Panc1 (cell line): ENCODE data around the gene DPH6. TPM values are rescaled to one million over a fixed set of nuclear protein-coding genes. Genes with fewer than 3 reads are reported as not detected.

ENCODE experiments used
- ATAC-seq: fragments of 200-7000 bp; cut with Tn5 transposase; 2 replicates; pipeline ENCODE4 v1.9.1; 2020; ENCODE audit warnings: mild to moderate bottlenecking, moderate library complexity
- BruUV-seq: library from RNA; stranded (reverse); fragments of 400-500 nt; replicated peaks from 2 replicates; lab custom pipeline; 2021; lab: Mats Ljungman, UMichigan
- CTCF ChIA-PET: fragments of 300-600 bp; sonication (Branson Sonifier 250); formaldehyde crosslinking; loops from one replicate; lab custom pipeline; 2022; ENCODE audit warnings: antibody characterized with exemption; lab: Charles Lee
- POLR2A ChIA-PET: fragments of 300-600 bp; sonication (Branson Sonifier 250); formaldehyde crosslinking; loops from one replicate; lab custom pipeline; 2022; ENCODE audit warnings: antibody characterized with exemption; lab: Charles Lee
- DNase-seq: peaks from one replicate; pipeline ENCODE4 v3.0.0-alpha.2; 2010; ENCODE audit warnings: low read depth, low spot score
- H3K27ac ChIP-seq: 2 replicates; pipeline ENCODE4 v1.5.1; 2011; ENCODE audit warnings: mild to moderate bottlenecking, low read length, inconsistent platforms
- H3K27me3 ChIP-seq: fragments of 200-500 bp; sonication (Bioruptor generic); 2 replicates; pipeline ENCODE4 v1.6.0; 2014; ENCODE audit warnings: low read length, inconsistent platforms; ENCODE audit not compliant: control insufficient read depth, insufficient read depth
- H3K36me3 ChIP-seq: fragments of 200-500 bp; sonication (Bioruptor generic); 2 replicates; pipeline ENCODE4 v1.5.1; 2014; ENCODE audit warnings: inconsistent platforms, mild to moderate bottlenecking, low read length, moderate library complexity; ENCODE audit not compliant: control insufficient read depth, insufficient read depth
- H3K4me1 ChIP-seq: 2 replicates; pipeline ENCODE4 v1.5.1; 2011; ENCODE audit warnings: inconsistent platforms, mild to moderate bottlenecking, low read length, moderate library complexity; ENCODE audit not compliant: control insufficient read depth, insufficient read depth
- H3K4me3 ChIP-seq, 2 experiments: 2 replicates each; pipeline ENCODE4 v1.5.1; 2011 to 2012; ENCODE audit warnings: low read depth in 2 of 2, low read length in 2 of 2, mild to moderate bottlenecking in 2 of 2, inconsistent platforms in 1 of 2, moderate library complexity in 1 of 2
- H3K9me3 ChIP-seq: fragments of 200-500 bp; sonication (Bioruptor generic); 2 replicates; pipeline ENCODE4 v1.5.1; 2014; ENCODE audit warnings: low read depth, mild to moderate bottlenecking, inconsistent platforms, low read length, moderate library complexity; ENCODE audit not compliant: control insufficient read depth, insufficient read depth
- POLR2AphosphoS5 ChIP-seq: IDR thresholded peaks from 2 replicates; pipeline ENCODE4 v1.6.1; 2012; ENCODE audit warnings: mild to moderate bottlenecking, low read depth, low read length, moderate library complexity
- SIN3A ChIP-seq: IDR thresholded peaks from 2 replicates; pipeline ENCODE4 v1.6.1; 2012; ENCODE audit warnings: low read depth, mild to moderate bottlenecking, low read length, moderate library complexity, borderline replicate concordance; ENCODE audit not compliant: insufficient read depth
- TCF7L2 ChIP-seq: IDR thresholded peaks from 2 replicates; pipeline ENCODE4 v1.6.1; 2011; ENCODE audit warnings: mild to moderate bottlenecking, low read depth, low read length, inconsistent platforms
- in situ Hi-C: cut with HindIII; loops from 2 replicates; pipeline ENCODE4 v1.10.0; 2016; ENCODE audit warnings: low sequenced_read_pairs, low pct_unique_long_range_greater_than_20kb
- intact Hi-C: fragments of 100-400 bp; cut with micrococcal nuclease; formaldehyde crosslinking; loops from one replicate; pipeline ENCODE4 v1.10.0; 2022; ENCODE audit not compliant: unreplicated experiment
- total RNA-seq: library from RNA; stranded (reverse); gene quantifications from one replicate; pipeline ENCODE4 v1.2.1, GENCODE V29; 2021; ENCODE audit not compliant: unreplicated experiment
- TF ChIP-seq, protein P1 (sequence below): fragments of 450-650 bp; IDR thresholded peaks from 2 replicates; pipeline ENCODE4 v1.5.1; 2017; ENCODE audit warnings: mild to moderate bottlenecking
- TF ChIP-seq, protein P2 (sequence below), 2 experiments: IDR thresholded peaks; 2 replicates each; pipeline ENCODE4 v1.6.1; 2011 to 2012; ENCODE audit warnings: low read depth in 2 of 2, control low read depth in 1 of 2, low read length in 1 of 2, mild to moderate bottlenecking in 1 of 2, moderate library complexity in 1 of 2; ENCODE audit not compliant: insufficient read depth in 1 of 2

The DPH6 gene
- total RNA-seq, 1 experiment from 2014 or later: 24.0 TPM

DNA sequence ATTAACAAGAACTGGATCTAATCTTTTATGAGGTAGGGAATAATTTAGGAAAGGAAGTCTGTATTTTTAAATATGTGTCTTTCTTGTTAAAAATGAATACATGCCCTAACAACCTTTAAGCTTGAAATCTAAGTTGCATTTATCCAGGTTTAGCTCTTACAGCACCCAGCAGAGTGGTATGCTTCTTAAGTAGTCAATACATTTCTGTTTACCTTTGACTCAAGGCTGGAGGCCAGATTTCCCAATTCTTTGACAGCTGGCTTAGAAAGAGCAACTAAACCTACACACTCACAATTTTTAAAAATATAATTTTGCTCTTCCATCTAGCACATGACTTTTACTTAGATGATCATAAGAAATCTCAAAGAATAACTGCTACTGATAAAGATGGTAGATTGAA lies 148.9 kb downstream of the DPH6 start:
- Histone ChIP-seq H3K9me3 (no peaks in the 10 kb centered on the region), H3K4me3 (no peak overlapping the region), H3K36me3 (no peaks in the 10 kb centered on the region), H3K27ac (no peak overlapping the region), H3K4me1 (no peaks in the 10 kb centered on the region), H3K27me3 (no peaks in the 10 kb centered on the region)
- POLR2A ChIA-PET: no interaction called here
- in situ Hi-C loops: no loop called here
- DNase-seq (no peak), ATAC-seq (no peak)
- CTCF ChIA-PET: interaction anchor here (0.6 kb wide), 1 partner anchor 71 kb away, joined by 3 read pairs; no protein-coding TSS in a partner anchor
- no TSS peak for BruUV-seq
- intact Hi-C loops: no loop called here
- TF ChIP-seq POLR2AphosphoS5: no peak
- TF ChIP-seq, protein P1, sequence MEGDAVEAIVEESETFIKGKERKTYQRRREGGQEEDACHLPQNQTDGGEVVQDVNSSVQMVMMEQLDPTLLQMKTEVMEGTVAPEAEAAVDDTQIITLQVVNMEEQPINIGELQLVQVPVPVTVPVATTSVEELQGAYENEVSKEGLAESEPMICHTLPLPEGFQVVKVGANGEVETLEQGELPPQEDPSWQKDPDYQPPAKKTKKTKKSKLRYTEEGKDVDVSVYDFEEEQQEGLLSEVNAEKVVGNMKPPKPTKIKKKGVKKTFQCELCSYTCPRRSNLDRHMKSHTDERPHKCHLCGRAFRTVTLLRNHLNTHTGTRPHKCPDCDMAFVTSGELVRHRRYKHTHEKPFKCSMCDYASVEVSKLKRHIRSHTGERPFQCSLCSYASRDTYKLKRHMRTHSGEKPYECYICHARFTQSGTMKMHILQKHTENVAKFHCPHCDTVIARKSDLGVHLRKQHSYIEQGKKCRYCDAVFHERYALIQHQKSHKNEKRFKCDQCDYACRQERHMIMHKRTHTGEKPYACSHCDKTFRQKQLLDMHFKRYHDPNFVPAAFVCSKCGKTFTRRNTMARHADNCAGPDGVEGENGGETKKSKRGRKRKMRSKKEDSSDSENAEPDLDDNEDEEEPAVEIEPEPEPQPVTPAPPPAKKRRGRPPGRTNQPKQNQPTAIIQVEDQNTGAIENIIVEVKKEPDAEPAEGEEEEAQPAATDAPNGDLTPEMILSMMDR: no peak
- TF ChIP-seq, protein P2, sequence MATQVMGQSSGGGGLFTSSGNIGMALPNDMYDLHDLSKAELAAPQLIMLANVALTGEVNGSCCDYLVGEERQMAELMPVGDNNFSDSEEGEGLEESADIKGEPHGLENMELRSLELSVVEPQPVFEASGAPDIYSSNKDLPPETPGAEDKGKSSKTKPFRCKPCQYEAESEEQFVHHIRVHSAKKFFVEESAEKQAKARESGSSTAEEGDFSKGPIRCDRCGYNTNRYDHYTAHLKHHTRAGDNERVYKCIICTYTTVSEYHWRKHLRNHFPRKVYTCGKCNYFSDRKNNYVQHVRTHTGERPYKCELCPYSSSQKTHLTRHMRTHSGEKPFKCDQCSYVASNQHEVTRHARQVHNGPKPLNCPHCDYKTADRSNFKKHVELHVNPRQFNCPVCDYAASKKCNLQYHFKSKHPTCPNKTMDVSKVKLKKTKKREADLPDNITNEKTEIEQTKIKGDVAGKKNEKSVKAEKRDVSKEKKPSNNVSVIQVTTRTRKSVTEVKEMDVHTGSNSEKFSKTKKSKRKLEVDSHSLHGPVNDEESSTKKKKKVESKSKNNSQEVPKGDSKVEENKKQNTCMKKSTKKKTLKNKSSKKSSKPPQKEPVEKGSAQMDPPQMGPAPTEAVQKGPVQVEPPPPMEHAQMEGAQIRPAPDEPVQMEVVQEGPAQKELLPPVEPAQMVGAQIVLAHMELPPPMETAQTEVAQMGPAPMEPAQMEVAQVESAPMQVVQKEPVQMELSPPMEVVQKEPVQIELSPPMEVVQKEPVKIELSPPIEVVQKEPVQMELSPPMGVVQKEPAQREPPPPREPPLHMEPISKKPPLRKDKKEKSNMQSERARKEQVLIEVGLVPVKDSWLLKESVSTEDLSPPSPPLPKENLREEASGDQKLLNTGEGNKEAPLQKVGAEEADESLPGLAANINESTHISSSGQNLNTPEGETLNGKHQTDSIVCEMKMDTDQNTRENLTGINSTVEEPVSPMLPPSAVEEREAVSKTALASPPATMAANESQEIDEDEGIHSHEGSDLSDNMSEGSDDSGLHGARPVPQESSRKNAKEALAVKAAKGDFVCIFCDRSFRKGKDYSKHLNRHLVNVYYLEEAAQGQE (IDR thresholded peaks at IDR 0.05; ENCODE audit: insufficient read depth in 1 of 2, low read depth in 2 of 2, low read length in 1 of 2): no peak
- TF ChIP-seq TCF7L2: no peak
- no peak for TF ChIP-seq SIN3A

DNA sequence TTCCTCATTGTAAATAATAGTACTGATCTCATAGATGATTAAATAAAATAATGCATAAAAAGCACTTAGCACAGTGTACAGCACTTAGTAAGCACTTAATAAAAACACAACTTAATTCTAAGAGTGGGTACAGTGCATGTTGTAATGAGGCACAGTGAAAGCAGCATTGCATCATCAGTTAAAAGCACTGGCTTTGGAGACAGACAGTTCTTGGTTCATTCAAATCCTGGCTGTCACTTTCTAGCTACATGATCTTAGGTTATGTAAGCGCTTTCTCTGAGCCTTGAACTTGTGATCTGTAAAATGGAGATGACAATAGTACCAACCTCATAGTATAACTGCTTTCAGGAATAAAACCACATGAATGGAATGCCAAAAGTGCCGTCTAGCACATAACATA lies 151.5 kb downstream of the DPH6 start:
- Histone ChIP-seq H3K9me3 (no peaks in the 10 kb centered on the region), H3K27me3 (no peaks in the 10 kb centered on the region), H3K27ac (no peak overlapping the region), H3K4me3 (no peak overlapping the region), H3K4me1 (no peaks in the 10 kb centered on the region), H3K36me3 (no peaks in the 10 kb centered on the region)
- in situ Hi-C loops (no loop called here), intact Hi-C loops (no loop called here)
- ATAC-seq: no peak
- no peak for TF ChIP-seq SIN3A
- TF ChIP-seq, protein P2 (IDR thresholded peaks at IDR 0.05; ENCODE audit: insufficient read depth in 1 of 2, low read depth in 2 of 2, low read length in 1 of 2): no peak
- TF ChIP-seq POLR2AphosphoS5: no peak
- no peak for TF ChIP-seq TCF7L2
- TF ChIP-seq, protein P1: no peak
- BruUV-seq: no TSS peak
- ChIA-PET CTCF (no interaction called here), POLR2A (no interaction called here)
- DNase-seq: no peak
